GM12878 (cell line): Measurements from ENCODE around the gene FXYD7.

ENCODE experiments used
- CEBPB ChIP-seq, 2 experiments: fragments of 150-350 bp in 1 of 2; IDR thresholded peaks; 2 replicates each; pipeline ENCODE4 v1.6.1; 2012 to 2014; ENCODE audit warnings: low read depth in 2 of 2, low read length in 2 of 2, borderline replicate concordance in 1 of 2, inconsistent platforms in 1 of 2
- CTCF ChIP-seq, 3 experiments: IDR thresholded peaks in 2 of 3; conservative IDR thresholded peaks in 1 of 3; 2 replicates each; pipeline ENCODE4 v1.5.1; 2011; ENCODE audit warnings: low read depth in 3 of 3, low read length in 3 of 3, mild to moderate bottlenecking in 3 of 3, control low read depth in 2 of 3, moderate library complexity in 2 of 3, inconsistent platforms in 1 of 3, mixed read lengths in 1 of 3; ENCODE audit not compliant: control insufficient read depth in 2 of 3, insufficient read depth in 1 of 3; ENCODE audit errors: extremely low read depth in 1 of 3
- CUX1 ChIP-seq: IDR thresholded peaks from 2 replicates; pipeline ENCODE4 v1.6.1; 2012; ENCODE audit warnings: improper control_type of control experiment, low read depth, low read length; ENCODE audit not compliant: insufficient replicate concordance
- EZH2 ChIP-seq: IDR thresholded peaks from 2 replicates; pipeline ENCODE4 v1.6.1; 2012; ENCODE audit warnings: low read depth, mild to moderate bottlenecking, control low read depth, inconsistent platforms, low read length, borderline replicate concordance; ENCODE audit not compliant: control insufficient read depth
- FOXK2 ChIP-seq: fragments of 450-650 bp; IDR thresholded peaks from 2 replicates; pipeline ENCODE4 v1.6.1; 2017; ENCODE audit warnings: mild to moderate bottlenecking, moderate library complexity
- PKNOX1 ChIP-seq: fragments of 450-650 bp; IDR thresholded peaks from 2 replicates; pipeline ENCODE4 v1.6.1; 2016; ENCODE audit warnings: mild to moderate bottlenecking
- POLR2A ChIP-seq: IDR thresholded peaks from 2 replicates; pipeline ENCODE4 v1.6.1; 2011; ENCODE audit warnings: low read depth, mild to moderate bottlenecking, low read length
- REST ChIP-seq: IDR thresholded peaks from 2 replicates; pipeline ENCODE4 v1.6.1; 2012; ENCODE audit warnings: mild to moderate bottlenecking, low read depth, low read length
- SMC3 ChIP-seq: IDR thresholded peaks from 2 replicates; pipeline ENCODE4 v1.6.1; 2011; ENCODE audit warnings: low read length, improper control_type of control experiment, borderline replicate concordance
- SREBF1 ChIP-seq: IDR thresholded peaks from 2 replicates; pipeline ENCODE4 v1.6.1; 2012; ENCODE audit warnings: mild to moderate bottlenecking, low read length
- ZNF217 ChIP-seq: fragments of 450-650 bp; IDR thresholded peaks from 2 replicates; pipeline ENCODE4 v1.6.1; 2017; ENCODE audit warnings: antibody characterized with exemption, mild to moderate bottlenecking

- TF ChIP-seq SMC3 (no peak), CTCF (IDR thresholded peaks at IDR 0.05 in 2 of 3, conservative IDR thresholded peaks at IDR 0.05 in 1 of 3; ENCODE audit: control insufficient read depth in 2 of 3, extremely low read depth in 1 of 3, insufficient read depth in 1 of 3, low read depth in 3 of 3, low read length in 3 of 3) (no peak), FOXK2 (no peak), ZNF217 (no peak), CEBPB (IDR thresholded peaks at IDR 0.05; ENCODE audit: borderline replicate concordance in 1 of 2, low read depth in 2 of 2, low read length in 2 of 2) (no peak), SREBF1 (no peak), REST (no peak), CUX1 (no peak), POLR2A (no peak), EZH2 (no peak), PKNOX1 (no peak)
Observed at GRCh38 chr19:35156673-35157014, 13.6 kb downstream of the FXYD7 start.
